Measurements from ENCODE around the gene UFD1. TPM values are rescaled to one million over a fixed set of nuclear protein-coding genes. Genes with fewer than 3 reads are reported as not detected.

The UFD1 gene
- total and polyA plus RNA-seq, 2 of the 13 experiments (the other 11 are each of a cell fraction or from before 2014, with no cell fraction given) = 47.9 to 51.1 TPM

DNA sequence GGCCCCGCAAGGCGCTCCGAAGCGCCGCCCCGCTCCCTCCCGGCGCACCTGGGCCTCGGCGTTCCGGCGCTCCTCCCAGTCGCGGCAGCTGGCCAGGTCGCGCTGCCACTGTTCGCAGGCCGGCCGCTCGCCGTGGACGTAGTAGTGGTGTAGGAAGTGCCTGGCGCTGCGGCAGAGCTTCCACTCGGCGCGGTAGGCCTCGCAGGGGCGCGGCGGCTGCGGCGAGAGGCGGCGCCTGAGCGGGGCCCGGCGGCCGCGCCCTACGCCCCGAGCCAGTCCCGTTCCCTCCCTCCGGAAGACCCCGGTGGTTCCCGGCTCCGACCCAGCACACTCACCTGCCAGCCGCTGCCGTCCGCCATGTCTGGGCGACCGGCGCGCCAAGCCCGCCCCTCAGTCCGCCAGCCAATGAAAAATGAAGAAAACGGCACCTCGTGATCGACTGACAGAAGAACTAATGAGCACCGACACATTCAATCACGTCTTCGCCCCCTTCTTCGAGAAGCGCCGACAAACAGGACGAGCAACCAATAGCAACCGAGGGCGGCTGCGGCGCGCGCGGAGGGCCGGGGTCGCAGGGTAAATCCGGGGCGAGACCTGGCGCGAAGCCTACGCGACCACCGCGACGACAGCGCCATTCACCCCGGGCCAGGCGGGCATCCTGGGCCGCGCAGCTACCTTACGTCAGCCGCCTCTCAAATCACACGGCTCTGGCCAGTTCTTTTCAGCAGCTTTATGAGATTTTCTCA is 31.5 kb downstream of the UFD1 start, which contains the start of gene C22orf39 (continued):
- TF ChIP-seq ZMAT3 (CRISPR knock-in tag; conservative IDR thresholded peaks at IDR 0.05) (no peak), NCOA1 (CRISPR knock-in tag; IDR thresholded peaks at IDR 0.05) (no peak), EEA1 (CRISPR knock-in tag; IDR thresholded peaks at IDR 0.05; ENCODE audit: borderline replicate concordance) (no peak), HNF4G (IDR thresholded peaks at IDR 0.05; ENCODE audit: borderline replicate concordance, low read depth, low read length) (no peak), HNF4G (CRISPR knock-in tag; IDR thresholded peaks at IDR 0.05; ENCODE audit: borderline replicate concordance, low read depth) (no peak), ZNF883 (CRISPR knock-in tag; IDR thresholded peaks at IDR 0.05; ENCODE audit: not compliant biosample characterization) (no peak), U2AF2 (IDR thresholded peaks at IDR 0.05; ENCODE audit: low read depth, low read length) (no peak), SP2 (CRISPR knock-in tag; IDR thresholded peaks at IDR 0.05) (peak; percentile 97), DR1 (CRISPR knock-in tag; IDR thresholded peaks at IDR 0.05) (peak; percentile 52; the same call in 1 of the 2 replicates), RARG (CRISPR knock-in tag; IDR thresholded peaks at IDR 0.05; ENCODE audit: low read depth) (no peak), SOX6 (IDR thresholded peaks at IDR 0.05) (no peak), SOX6 (CRISPR knock-in tag; IDR thresholded peaks at IDR 0.05) (no peak), CC2D1A (CRISPR knock-in tag; IDR thresholded peaks at IDR 0.05) (no peak), ZNF225 (CRISPR knock-in tag; IDR thresholded peaks at IDR 0.05) (0 out of 2 replicates have a peak, but pooled peaks have one; percentile 23), JUND (CRISPR knock-in tag; IDR thresholded peaks at IDR 0.05) (no peak), ZFAT (CRISPR knock-in tag; conservative IDR thresholded peaks at IDR 0.05) (0 out of 2 replicates have a peak, but pooled peaks have one; percentile 41), ZIK1 (CRISPR knock-in tag; IDR thresholded peaks at IDR 0.05; ENCODE audit: borderline replicate concordance, low read depth) (0 out of 2 replicates have a peak, but pooled peaks have one; percentile 10), SMAD3 (CRISPR knock-in tag; IDR thresholded peaks at IDR 0.05) (no peak), ZNF780A (CRISPR knock-in tag; IDR thresholded peaks at IDR 0.05) (no peak), ZNF496 (CRISPR knock-in tag; IDR thresholded peaks at IDR 0.05; ENCODE audit: insufficient replicate concordance) (no peak), KMT2B (CRISPR knock-in tag; IDR thresholded peaks at IDR 0.05) (peak; percentile 78)
- TF ChIP-seq, protein P1, sequence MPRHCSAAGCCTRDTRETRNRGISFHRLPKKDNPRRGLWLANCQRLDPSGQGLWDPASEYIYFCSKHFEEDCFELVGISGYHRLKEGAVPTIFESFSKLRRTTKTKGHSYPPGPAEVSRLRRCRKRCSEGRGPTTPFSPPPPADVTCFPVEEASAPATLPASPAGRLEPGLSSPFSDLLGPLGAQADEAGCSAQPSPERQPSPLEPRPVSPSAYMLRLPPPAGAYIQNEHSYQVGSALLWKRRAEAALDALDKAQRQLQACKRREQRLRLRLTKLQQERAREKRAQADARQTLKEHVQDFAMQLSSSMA (CRISPR knock-in tag; IDR thresholded peaks at IDR 0.05) = no peak
- TF ChIP-seq, protein P2, sequence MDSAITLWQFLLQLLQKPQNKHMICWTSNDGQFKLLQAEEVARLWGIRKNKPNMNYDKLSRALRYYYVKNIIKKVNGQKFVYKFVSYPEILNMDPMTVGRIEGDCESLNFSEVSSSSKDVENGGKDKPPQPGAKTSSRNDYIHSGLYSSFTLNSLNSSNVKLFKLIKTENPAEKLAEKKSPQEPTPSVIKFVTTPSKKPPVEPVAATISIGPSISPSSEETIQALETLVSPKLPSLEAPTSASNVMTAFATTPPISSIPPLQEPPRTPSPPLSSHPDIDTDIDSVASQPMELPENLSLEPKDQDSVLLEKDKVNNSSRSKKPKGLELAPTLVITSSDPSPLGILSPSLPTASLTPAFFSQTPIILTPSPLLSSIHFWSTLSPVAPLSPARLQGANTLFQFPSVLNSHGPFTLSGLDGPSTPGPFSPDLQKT (CRISPR knock-in tag; IDR thresholded peaks at IDR 0.05; ENCODE audit: borderline replicate concordance) = no peak
- TF ChIP-seq, protein P3, sequence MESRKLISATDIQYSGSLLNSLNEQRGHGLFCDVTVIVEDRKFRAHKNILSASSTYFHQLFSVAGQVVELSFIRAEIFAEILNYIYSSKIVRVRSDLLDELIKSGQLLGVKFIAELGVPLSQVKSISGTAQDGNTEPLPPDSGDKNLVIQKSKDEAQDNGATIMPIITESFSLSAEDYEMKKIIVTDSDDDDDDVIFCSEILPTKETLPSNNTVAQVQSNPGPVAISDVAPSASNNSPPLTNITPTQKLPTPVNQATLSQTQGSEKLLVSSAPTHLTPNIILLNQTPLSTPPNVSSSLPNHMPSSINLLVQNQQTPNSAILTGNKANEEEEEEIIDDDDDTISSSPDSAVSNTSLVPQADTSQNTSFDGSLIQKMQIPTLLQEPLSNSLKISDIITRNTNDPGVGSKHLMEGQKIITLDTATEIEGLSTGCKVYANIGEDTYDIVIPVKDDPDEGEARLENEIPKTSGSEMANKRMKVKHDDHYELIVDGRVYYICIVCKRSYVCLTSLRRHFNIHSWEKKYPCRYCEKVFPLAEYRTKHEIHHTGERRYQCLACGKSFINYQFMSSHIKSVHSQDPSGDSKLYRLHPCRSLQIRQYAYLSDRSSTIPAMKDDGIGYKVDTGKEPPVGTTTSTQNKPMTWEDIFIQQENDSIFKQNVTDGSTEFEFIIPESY (CRISPR knock-in tag; IDR thresholded peaks at IDR 0.05) = no peak
- TF ChIP-seq, protein P4, sequence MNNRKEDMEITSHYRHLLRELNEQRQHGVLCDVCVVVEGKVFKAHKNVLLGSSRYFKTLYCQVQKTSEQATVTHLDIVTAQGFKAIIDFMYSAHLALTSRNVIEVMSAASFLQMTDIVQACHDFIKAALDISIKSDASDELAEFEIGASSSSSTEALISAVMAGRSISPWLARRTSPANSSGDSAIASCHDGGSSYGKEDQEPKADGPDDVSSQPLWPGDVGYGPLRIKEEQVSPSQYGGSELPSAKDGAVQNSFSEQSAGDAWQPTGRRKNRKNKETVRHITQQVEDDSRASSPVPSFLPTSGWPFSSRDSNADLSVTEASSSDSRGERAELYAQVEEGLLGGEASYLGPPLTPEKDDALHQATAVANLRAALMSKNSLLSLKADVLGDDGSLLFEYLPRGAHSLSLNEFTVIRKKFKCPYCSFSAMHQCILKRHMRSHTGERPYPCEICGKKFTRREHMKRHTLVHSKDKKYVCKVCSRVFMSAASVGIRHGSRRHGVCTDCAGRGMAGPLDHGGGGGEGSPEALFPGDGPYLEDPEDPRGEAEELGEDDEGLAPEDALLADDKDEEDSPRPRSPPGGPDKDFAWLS (CRISPR knock-in tag; IDR thresholded peaks at IDR 0.05; ENCODE audit: borderline replicate concordance) = no peak

Measured in HepG2 (cell line).